HCT116 (cell line): Measurements from ENCODE around the gene S100A10.

Source experiments
- ELF1 ChIP-seq: IDR thresholded peaks from 2 replicates; pipeline ENCODE4 v1.6.1; 2012; ENCODE audit warnings: low read depth, borderline replicate concordance
- EZH2 ChIP-seq: fragments of 200-600 bp; sonication (generic); IDR thresholded peaks from 2 replicates; pipeline ENCODE4 v1.6.1; 2017; ENCODE audit warnings: antibody characterized with exemption, mixed run types
- EZH2phosphoT487 ChIP-seq: fragments of 200-600 bp; IDR thresholded peaks from 2 replicates; pipeline ENCODE4 v1.6.1; 2018; ENCODE audit warnings: antibody characterized with exemption, borderline replicate concordance
- POLR2AphosphoS5 ChIP-seq: IDR thresholded peaks from 2 replicates; pipeline ENCODE4 v1.6.1; 2011; ENCODE audit warnings: mild to moderate bottlenecking, low read depth, low read length, moderate library complexity
- REST ChIP-seq: IDR thresholded peaks from 2 replicates; pipeline ENCODE4 v1.6.1; 2012; ENCODE audit warnings: low read depth
- SP1 ChIP-seq: IDR thresholded peaks from 2 replicates; pipeline ENCODE4 v1.6.1; 2012; ENCODE audit warnings: low read depth
- SRF ChIP-seq: IDR thresholded peaks from 2 replicates; pipeline ENCODE4 v1.6.1; 2012; ENCODE audit warnings: low read depth
- TF ChIP-seq, protein P1 (sequence below), 3 experiments: fragments of 200-600 bp in 1 of 3; sonication (generic) in 1 of 3; IDR thresholded peaks in 2 of 3; conservative IDR thresholded peaks in 1 of 3; 2 replicates each; pipeline ENCODE4 v1.5.1; 2012 to 2017; ENCODE audit warnings: low read depth in 2 of 3, low read length in 2 of 3, antibody characterized with exemption in 1 of 3, borderline replicate concordance in 1 of 3, control low read depth in 1 of 3, mild to moderate bottlenecking in 1 of 3, mixed read lengths in 1 of 3, mixed run types in 1 of 3, moderate library complexity in 1 of 3; ENCODE audit not compliant: insufficient read depth in 1 of 3

DNA sequence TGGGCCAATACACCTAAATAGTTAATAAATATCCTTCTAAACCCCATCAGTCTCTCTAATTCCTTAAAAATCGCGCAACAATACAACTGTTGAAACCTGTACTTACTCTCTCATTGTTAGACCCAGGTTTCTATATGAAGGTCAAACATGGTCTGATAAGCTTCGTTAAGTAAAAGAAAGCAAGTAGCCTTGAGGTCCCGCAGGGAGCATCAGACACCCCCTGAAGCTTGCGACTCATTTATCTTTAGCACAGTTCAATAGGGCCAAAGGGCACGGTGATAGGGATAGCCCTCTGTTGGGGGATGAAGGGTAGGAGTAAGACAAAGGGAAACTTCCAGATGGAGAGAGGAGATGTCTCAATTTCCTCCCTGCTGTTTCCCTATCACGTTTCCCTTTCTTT lies 57.0 kb downstream of the S100A10 start:
- TF ChIP-seq, protein P1, sequence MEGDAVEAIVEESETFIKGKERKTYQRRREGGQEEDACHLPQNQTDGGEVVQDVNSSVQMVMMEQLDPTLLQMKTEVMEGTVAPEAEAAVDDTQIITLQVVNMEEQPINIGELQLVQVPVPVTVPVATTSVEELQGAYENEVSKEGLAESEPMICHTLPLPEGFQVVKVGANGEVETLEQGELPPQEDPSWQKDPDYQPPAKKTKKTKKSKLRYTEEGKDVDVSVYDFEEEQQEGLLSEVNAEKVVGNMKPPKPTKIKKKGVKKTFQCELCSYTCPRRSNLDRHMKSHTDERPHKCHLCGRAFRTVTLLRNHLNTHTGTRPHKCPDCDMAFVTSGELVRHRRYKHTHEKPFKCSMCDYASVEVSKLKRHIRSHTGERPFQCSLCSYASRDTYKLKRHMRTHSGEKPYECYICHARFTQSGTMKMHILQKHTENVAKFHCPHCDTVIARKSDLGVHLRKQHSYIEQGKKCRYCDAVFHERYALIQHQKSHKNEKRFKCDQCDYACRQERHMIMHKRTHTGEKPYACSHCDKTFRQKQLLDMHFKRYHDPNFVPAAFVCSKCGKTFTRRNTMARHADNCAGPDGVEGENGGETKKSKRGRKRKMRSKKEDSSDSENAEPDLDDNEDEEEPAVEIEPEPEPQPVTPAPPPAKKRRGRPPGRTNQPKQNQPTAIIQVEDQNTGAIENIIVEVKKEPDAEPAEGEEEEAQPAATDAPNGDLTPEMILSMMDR (IDR thresholded peaks at IDR 0.05 in 2 of 3, conservative IDR thresholded peaks at IDR 0.05 in 1 of 3; ENCODE audit: borderline replicate concordance in 1 of 3, insufficient read depth in 1 of 3, low read depth in 2 of 3, low read length in 2 of 3): no peak
- TF ChIP-seq REST (no peak), SP1 (no peak), EZH2 (no peak), SRF (no peak), ELF1 (no peak), EZH2phosphoT487 (no peak), POLR2AphosphoS5 (no peak)
